Measurements from ENCODE around the gene ZIC1.

- TF ChIP-seq CTCF (conservative IDR thresholded peaks at IDR 0.05), result no peak
- TF ChIP-seq EZH2 (IDR thresholded peaks at IDR 0.05; ENCODE audit: low read depth), result no peak
Observed at GRCh38 chr3:147428754-147429153, 19.6 kb downstream of the ZIC1 start.

Measured in PC-9 (cell line).